Naive B cell (primary cell): ENCODE data around the gene TNFAIP8L1. TPM values are rescaled to one million over a fixed set of nuclear protein-coding genes. Genes with fewer than 3 reads are reported as not detected.

Source experiments
- ATAC-seq, 2 donors: fragments of 150-1000 bp; cut with Tn5 transposase; 2 replicates each; pipeline ENCODE4 v1.10.0; 2021; ENCODE audit warnings: low read depth in 2 of 2, mild to moderate bottlenecking in 2 of 2, moderate library complexity in 2 of 2
- DNase-seq: peaks from one replicate; pipeline ENCODE4 v3.0.0; 2022
- H3K27ac Mint-ChIP-seq, 6 donors: one replicate each; pipeline ENCODE4 v1.8.0; 2020 to 2022; ENCODE audit warnings: mild to moderate bottlenecking in 6 of 6, mixed read lengths in 6 of 6, moderate library complexity in 5 of 6, inconsistent platforms in 2 of 6
- H3K27me3 Mint-ChIP-seq, 3 donors: one replicate each; pipeline ENCODE4 v1.8.0; 2021 to 2022; ENCODE audit warnings: mixed read lengths in 3 of 3, mild to moderate bottlenecking in 1 of 3
- H3K36me3 Mint-ChIP-seq, 2 donors: one replicate each; pipeline ENCODE4 v1.8.0; 2020 to 2022; ENCODE audit warnings: mixed read lengths in 2 of 2, inconsistent platforms in 1 of 2, mild to moderate bottlenecking in 1 of 2
- H3K4me1 Mint-ChIP-seq, 3 donors: one replicate each; pipeline ENCODE4 v1.8.0; 2020 to 2022; ENCODE audit warnings: mixed read lengths in 3 of 3, inconsistent platforms in 1 of 3, mild to moderate bottlenecking in 1 of 3, moderate library complexity in 1 of 3
- H3K4me3 Mint-ChIP-seq, 8 donors: one replicate each; pipeline ENCODE4 v1.8.0; 2020 to 2022; ENCODE audit warnings: mild to moderate bottlenecking in 8 of 8, mixed read lengths in 8 of 8, moderate library complexity in 8 of 8, inconsistent platforms in 2 of 8
- H3K9me3 Mint-ChIP-seq, 7 donors: one replicate each; pipeline ENCODE4 v1.8.0; 2020 to 2022; ENCODE audit warnings: mixed read lengths in 7 of 7, mild to moderate bottlenecking in 5 of 7, inconsistent platforms in 2 of 7, moderate library complexity in 1 of 7
- polyA plus RNA-seq, 6 donors: library from polyadenylated mRNA; unstranded; fragments of 300-500 nt; fragmentation: Illumina TruSeq; gene quantifications; one replicate each; pipeline ENCODE4 v1.2.3, GENCODE V29; 2021; ENCODE audit warnings: low read depth in 6 of 6

TNFAIP8L1 gene
- polyA plus RNA-seq, 6 donors from 2014 or later, result 4.7 to 14.2 (median 8.0) TPM

GRCh38 chr19:4598712-4599111 is 40.6 kb upstream of the TNFAIP8L1 start:
- DNase-seq (no peak), ATAC-seq (no peak)
- H3K27ac Mint-ChIP-seq, result peak overlapping the region in 1 of 6 donors; percentile 74
- peak overlapping the region; percentile 49 to 89 (median 80) for H3K4me3 Mint-ChIP-seq
- H3K4me1 Mint-ChIP-seq, result peaks cover 15 to 19% (median 18%) of the 10 kb centered on the region in 3 donors
- peaks cover 17 to 47% (median 29%) of the 10 kb centered on the region in 3 donors for H3K27me3 Mint-ChIP-seq
- no peaks in the 10 kb centered on the region for H3K9me3 Mint-ChIP-seq
- H3K36me3 Mint-ChIP-seq, result no peaks in the 10 kb centered on the region

DNA sequence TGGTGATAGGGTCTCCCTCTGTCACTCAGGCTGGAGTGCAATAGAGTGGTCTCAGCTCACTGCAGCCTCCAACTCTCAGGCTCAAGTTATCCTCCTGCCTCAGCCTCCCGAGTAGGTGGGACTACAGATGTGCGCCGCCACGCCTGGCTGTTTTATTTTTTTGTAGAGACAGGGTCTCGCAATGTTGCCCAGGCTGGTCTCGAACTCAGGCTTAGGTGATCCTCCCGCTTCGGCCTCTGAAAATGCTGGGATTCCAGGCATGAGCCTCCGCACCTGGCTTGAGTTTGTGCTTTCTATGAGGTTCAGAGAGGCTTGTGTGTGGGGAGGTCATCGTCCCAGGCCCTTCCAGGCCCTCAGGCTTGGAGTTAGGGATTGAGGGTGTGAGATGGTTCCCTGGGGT is 39.2 kb upstream of the TNFAIP8L1 start:
- Mint-ChIP-seq H3K27ac (peak overlapping the region in 1 of 6 donors; percentile 63), H3K27me3 (peaks cover 17 to 43% (median 26%) of the 10 kb centered on the region in 3 donors), H3K4me3 (no peak overlapping the region), H3K36me3 (no peaks in the 10 kb centered on the region), H3K4me1 (peaks cover 15 to 18% (median 16%) of the 10 kb centered on the region in 3 donors), H3K9me3 (no peaks in the 10 kb centered on the region)
- no peak for ATAC-seq
- DNase-seq, result no peak

GRCh38 chr19:4600893-4601292 is 38.4 kb upstream of the TNFAIP8L1 start:
- H3K36me3 Mint-ChIP-seq, result no peaks in the 10 kb centered on the region
- DNase-seq (no peak), ATAC-seq (no peak)
- no peak overlapping the region for H3K27ac Mint-ChIP-seq
- no peaks in the 10 kb centered on the region for H3K9me3 Mint-ChIP-seq
- H3K4me3 Mint-ChIP-seq, result no peak overlapping the region
- peaks cover 17 to 42% (median 23%) of the 10 kb centered on the region in 3 donors for H3K27me3 Mint-ChIP-seq
- H3K4me1 Mint-ChIP-seq, result peaks cover 15 to 18% (median 16%) of the 10 kb centered on the region in 3 donors

- no peak overlapping the region for H3K4me3 Mint-ChIP-seq
- no peak overlapping the region for H3K27ac Mint-ChIP-seq
- no peak for DNase-seq
- peaks cover 13 to 16% (median 13%) of the 10 kb centered on the region in 3 donors for H3K4me1 Mint-ChIP-seq
- no peaks in the 10 kb centered on the region for H3K9me3 Mint-ChIP-seq
- H3K27me3 Mint-ChIP-seq, result peaks cover 12 to 36% (median 20%) of the 10 kb centered on the region in 3 donors
- H3K36me3 Mint-ChIP-seq, result no peaks in the 10 kb centered on the region
- no peak for ATAC-seq
These were observed 37.0 kb upstream of the TNFAIP8L1 start for GRCh38 chr19:4602173-4602788.

GRCh38 chr19:4602915-4603314 is 36.4 kb upstream of the TNFAIP8L1 start:
- Mint-ChIP-seq H3K27ac (no peak overlapping the region), H3K36me3 (no peaks in the 10 kb centered on the region), H3K27me3 (peaks cover 8 to 34% (median 18%) of the 10 kb centered on the region in 3 donors)

GRCh38 chr19:4604912-4605311 is 34.4 kb upstream of the TNFAIP8L1 start:
- Mint-ChIP-seq H3K27me3 (peaks cover 3 to 30% (median 13%) of the 10 kb centered on the region in 3 donors), H3K36me3 (no peaks in the 10 kb centered on the region), H3K27ac (no peak overlapping the region), H3K4me1 (peaks cover under 1 to 5% (median 2%) of the 10 kb centered on the region in 3 donors), H3K4me3 (no peak overlapping the region), H3K9me3 (no peaks in the 10 kb centered on the region)
- no peak for ATAC-seq
- DNase-seq, result no peak

More at GRCh38 chr19:4602915-4603314, 36.4 kb upstream of the TNFAIP8L1 start:
- DNase-seq (no peak), ATAC-seq (no peak)
- peaks cover 7 to 12% (median 8%) of the 10 kb centered on the region in 3 donors for H3K4me1 Mint-ChIP-seq
- no peak overlapping the region for H3K4me3 Mint-ChIP-seq
- no peaks in the 10 kb centered on the region for H3K9me3 Mint-ChIP-seq

GRCh38 chr19:4606181-4606580 is 33.1 kb upstream of the TNFAIP8L1 start:
- no peak overlapping the region for H3K4me3 Mint-ChIP-seq
- no peak for ATAC-seq
- no peaks in the 10 kb centered on the region for H3K36me3 Mint-ChIP-seq
- DNase-seq, result no peak
- H3K27ac Mint-ChIP-seq, result no peak overlapping the region
- no peaks in the 10 kb centered on the region for H3K9me3 Mint-ChIP-seq
- H3K27me3 Mint-ChIP-seq, result peaks cover 14 to 34% (median 16%) of the 10 kb centered on the region in 3 donors
- H3K4me1 Mint-ChIP-seq, result peaks cover 10 to 12% (median 11%) of the 10 kb centered on the region in 3 donors

DNA sequence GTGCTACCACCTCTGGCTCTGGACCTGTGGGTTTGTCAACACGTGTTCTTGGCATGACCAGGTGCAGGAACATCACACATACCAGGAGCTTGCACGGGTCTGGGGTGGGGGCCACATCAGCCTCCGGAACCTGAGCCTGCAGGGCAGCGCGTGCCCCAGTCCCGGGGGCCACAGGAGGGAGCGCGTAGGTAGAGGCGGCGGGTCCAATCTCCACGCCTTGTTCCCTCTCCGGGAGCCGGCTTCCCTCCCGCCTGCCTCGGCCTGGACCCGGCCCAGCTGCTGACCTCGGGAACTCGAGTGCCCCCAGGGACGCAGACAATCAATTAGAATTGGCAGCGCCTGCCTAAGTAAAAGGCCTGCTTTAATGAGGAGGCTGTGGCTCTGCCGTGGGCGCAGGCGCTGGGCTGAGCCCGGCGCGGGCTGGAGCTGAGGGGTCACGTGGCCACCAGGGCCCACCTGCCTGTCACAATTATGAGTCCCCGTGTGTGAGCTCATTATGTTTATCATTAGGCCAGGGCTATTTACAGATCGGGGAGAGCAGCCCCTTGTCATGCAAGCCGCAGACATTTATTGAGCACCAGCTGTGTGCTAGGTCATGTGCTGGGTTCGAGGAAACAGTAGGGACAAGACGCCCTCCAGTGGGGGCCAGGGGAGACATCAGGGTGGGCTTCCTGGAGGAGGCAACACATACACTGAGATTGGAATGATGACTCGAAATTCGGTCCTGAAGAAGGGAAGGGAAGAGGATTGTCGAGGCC is 32.2 kb upstream of the TNFAIP8L1 start:
- no peaks in the 10 kb centered on the region for H3K36me3 Mint-ChIP-seq
- H3K27me3 Mint-ChIP-seq, result peaks cover 10 to 30% (median 17%) of the 10 kb centered on the region in 3 donors
- peak in 1 of 2 donors; percentile 55 for ATAC-seq

DNA sequence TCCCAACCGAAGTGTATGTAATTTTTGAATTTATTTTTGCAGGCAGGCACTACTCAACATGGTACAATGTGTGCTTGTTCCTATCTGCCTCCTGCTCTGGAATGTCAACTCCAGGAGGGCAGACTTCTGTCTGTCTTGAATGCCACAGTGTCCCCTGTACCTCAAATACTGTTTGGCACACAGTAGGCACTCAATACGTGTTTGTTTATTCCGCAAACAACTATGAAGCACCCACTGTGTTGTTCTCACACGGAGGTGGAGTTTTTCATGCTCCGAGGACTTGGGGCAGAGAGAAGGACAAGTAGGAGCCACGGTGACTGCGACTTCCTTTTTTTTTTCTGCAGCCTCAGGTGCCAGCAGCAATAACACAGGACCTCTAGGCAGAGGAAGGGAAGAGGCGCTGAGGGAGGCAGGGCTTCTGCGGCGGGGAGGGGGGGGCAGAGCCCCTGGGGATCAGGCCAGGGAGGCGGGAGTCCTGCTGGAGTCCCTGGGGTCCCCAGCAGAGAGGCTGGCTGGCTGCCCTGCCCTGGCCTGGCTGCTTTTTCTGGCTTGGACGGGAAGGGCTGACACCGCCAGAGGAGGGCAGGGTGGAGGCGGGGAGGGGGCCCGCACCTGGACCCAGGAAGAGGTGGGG is 29.3 kb upstream of the TNFAIP8L1 start:
- Mint-ChIP-seq H3K27me3 (peaks cover 6 to 26% (median 17%) of the 10 kb centered on the region in 3 donors), H3K36me3 (no peaks in the 10 kb centered on the region), H3K4me1 (peaks cover 10 to 12% (median 11%) of the 10 kb centered on the region in 3 donors), H3K9me3 (no peaks in the 10 kb centered on the region), H3K27ac (peak overlapping the region in 2 of 6 donors; percentile 64 to 85), H3K4me3 (peak overlapping the region in 1 of 8 donors; percentile 77)
- DNase-seq (no peak), ATAC-seq (peak; percentile 63 to 69)

More for the DNA sequence above, 32.2 kb upstream of the TNFAIP8L1 start:
- H3K4me3 Mint-ChIP-seq, result no peak overlapping the region
- no peaks in the 10 kb centered on the region for H3K9me3 Mint-ChIP-seq
- DNase-seq, result no peak
- H3K27ac Mint-ChIP-seq, result no peak overlapping the region
- peaks cover 10 to 12% (median 11%) of the 10 kb centered on the region in 3 donors for H3K4me1 Mint-ChIP-seq

GRCh38 chr19:4613254-4613751 is 26.0 kb upstream of the TNFAIP8L1 start:
- no peak for ATAC-seq
- H3K4me1 Mint-ChIP-seq, result peaks cover 10 to 12% (median 11%) of the 10 kb centered on the region in 3 donors
- H3K27me3 Mint-ChIP-seq, result peaks cover 6 to 27% (median 26%) of the 10 kb centered on the region in 3 donors
- H3K27ac Mint-ChIP-seq, result no peak overlapping the region
- peak overlapping the region in 1 of 8 donors; percentile 67 for H3K4me3 Mint-ChIP-seq
- H3K9me3 Mint-ChIP-seq, result no peaks in the 10 kb centered on the region
- no peaks in the 10 kb centered on the region for H3K36me3 Mint-ChIP-seq
- no peak for DNase-seq

- no peaks in the 10 kb centered on the region for H3K9me3 Mint-ChIP-seq
- H3K4me1 Mint-ChIP-seq, result peaks cover 0 to 3% (median 0%) of the 10 kb centered on the region in 3 donors
- peak overlapping the region in 1 of 6 donors; percentile 74 for H3K27ac Mint-ChIP-seq
- DNase-seq (no peak), ATAC-seq (no peak)
- H3K4me3 Mint-ChIP-seq, result no peak overlapping the region
- peaks cover 0 to 34% (median 31%) of the 10 kb centered on the region in 3 donors for H3K27me3 Mint-ChIP-seq
- no peaks in the 10 kb centered on the region for H3K36me3 Mint-ChIP-seq
These were observed 21.3 kb upstream of the TNFAIP8L1 start for GRCh38 chr19:4618019-4618418.

DNA sequence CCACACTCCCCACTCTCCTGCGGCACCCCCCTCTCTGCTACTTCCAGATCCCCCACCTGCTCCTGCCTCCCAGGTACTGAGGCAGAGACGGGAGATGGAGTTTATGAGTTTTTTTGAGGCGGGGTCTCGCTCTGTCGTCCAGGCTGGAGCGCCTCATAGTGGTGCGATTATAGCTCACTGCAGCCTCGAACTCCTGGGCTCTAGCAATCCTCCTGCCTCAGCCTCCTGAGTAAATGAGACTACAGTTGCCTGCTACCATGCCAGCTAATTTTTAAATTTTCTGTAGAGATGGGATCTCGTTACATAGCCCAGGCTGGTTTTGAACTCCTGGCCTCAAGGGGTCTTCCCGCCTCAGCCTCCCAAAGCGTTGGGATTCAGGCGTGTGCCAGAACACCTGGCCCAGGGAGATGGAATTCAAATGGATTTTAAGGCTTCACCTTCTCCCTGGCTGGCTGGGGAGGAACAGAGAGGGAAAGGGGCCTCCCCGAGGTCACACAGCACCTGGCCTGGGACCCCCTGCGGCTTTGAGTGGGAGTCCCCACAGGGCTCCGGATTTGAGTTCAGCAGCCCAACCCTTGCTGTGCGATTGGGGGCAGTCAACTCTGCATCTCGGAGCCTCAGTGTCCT is 19.5 kb upstream of the TNFAIP8L1 start:
- ATAC-seq (no peak), DNase-seq (no peak)
- H3K27ac Mint-ChIP-seq, result peak overlapping the region in 1 of 6 donors; percentile 56
- H3K27me3 Mint-ChIP-seq, result peaks cover 0 to 37% (median 34%) of the 10 kb centered on the region in 3 donors
- no peaks in the 10 kb centered on the region for H3K36me3 Mint-ChIP-seq
- no peak overlapping the region for H3K4me3 Mint-ChIP-seq
- H3K4me1 Mint-ChIP-seq, result peaks cover 0 to 3% (median 0%) of the 10 kb centered on the region in 3 donors
- H3K9me3 Mint-ChIP-seq, result no peaks in the 10 kb centered on the region

GRCh38 chr19:4620675-4621074 is 18.6 kb upstream of the TNFAIP8L1 start:
- no peaks in the 10 kb centered on the region for H3K36me3 Mint-ChIP-seq
- H3K4me3 Mint-ChIP-seq, result peak overlapping the region in 1 of 8 donors; percentile 47
- DNase-seq, result no peak
- ATAC-seq, result no peak
- H3K27ac Mint-ChIP-seq, result no peak overlapping the region
- H3K9me3 Mint-ChIP-seq, result no peaks in the 10 kb centered on the region
- H3K4me1 Mint-ChIP-seq, result peaks cover 0 to 3% (median 0%) of the 10 kb centered on the region in 3 donors
- peaks cover 1 to 37% (median 34%) of the 10 kb centered on the region in 3 donors for H3K27me3 Mint-ChIP-seq
